ENCODE data around the gene DOK3. TPM values are rescaled to one million over a fixed set of nuclear protein-coding genes. Genes with fewer than 3 reads are reported as not detected.

DOK3 gene
- polyA plus RNA-seq, 3 donors: 62.8 to 196 (median 98.3) TPM

GRCh38 chr5:177501874-177502678, 7.5 kb downstream of the DOK3 start:
- Histone ChIP-seq H3K9me3 (replicated peaks in 1 of 2; ENCODE audit: control insufficient read depth in 1 of 2, insufficient read depth in 1 of 2, low read length in 2 of 2) (no peaks in the 10 kb centered on the region), H3K27ac (ENCODE audit: low read depth in 1 of 2, low read length in 2 of 2) (peak overlapping the region; percentile 36 to 60), H3K27me3 (ENCODE audit: control insufficient read depth in 2 of 2, insufficient read depth in 2 of 2, low read length in 2 of 2) (peaks cover 0 to 17% of the 10 kb centered on the region in 2 donors), H3K4me2 (replicated peaks; ENCODE audit: extremely low read depth, low read length, poor library complexity, severe bottlenecking) (peak overlapping the region; percentile 7), H3K36me3 (replicated peaks in 1 of 2; ENCODE audit: control insufficient read depth in 1 of 2, insufficient read depth in 2 of 2, low read length in 2 of 2) (peaks cover 32 to 37% of the 10 kb centered on the region in 2 donors), H3K9ac (ENCODE audit: insufficient read depth, low read length, poor library complexity, severe bottlenecking) (no peak overlapping the region), H4K20me1 (ENCODE audit: insufficient read depth, low read length) (peaks cover 68% of the 10 kb centered on the region), H2AFZ (ENCODE audit: insufficient read depth, low read depth, low read length, poor library complexity, severe bottlenecking) (no peak overlapping the region), H3K79me2 (ENCODE audit: insufficient read depth, low read length) (peaks cover 29% of the 10 kb centered on the region), H3K4me3 (replicated peaks in 1 of 3; ENCODE audit: low read depth in 2 of 3, low read length in 3 of 3) (peak overlapping the region in 1 of 3 experiments; percentile 5), H3K4me1 (ENCODE audit: control insufficient read depth in 1 of 2, insufficient read depth in 2 of 2, low read length in 2 of 2) (peaks cover 66 to 75% of the 10 kb centered on the region in 2 donors)
- H3K4me1 Mint-ChIP-seq: peaks cover 64% of the 10 kb centered on the region
- WGBS (ENCODE audit: insufficient coverage): 28% methylated on average over 8 of the region's 9 CpGs
- H3K27ac Mint-ChIP-seq: peak overlapping the region; percentile 46 to 90 (median 69)
- H3K4me3 Mint-ChIP-seq: peak overlapping the region in 1 of 2 donors; percentile 37
- peak in 1 of 3 donors; percentile 28 for DNase-seq
- no peak for TF ChIP-seq CTCF (IDR thresholded peaks at IDR 0.05)
- peaks cover 0 to 3% (median 0%) of the 10 kb centered on the region in 7 donors for H3K9me3 Mint-ChIP-seq
- peaks cover 19 to 30% (median 21%) of the 10 kb centered on the region in 3 donors for H3K27me3 Mint-ChIP-seq (ENCODE audit: low read depth in 3 of 3)
- peaks cover 34 to 50% of the 10 kb centered on the region in 2 donors for H3K36me3 Mint-ChIP-seq
- intact Hi-C loops (cut with micrococcal nuclease): loop anchor here (2.0 to 10.0 kb wide), 3 partner anchors 110 to 187 kb away; partner anchors contain the start of gene MXD3 (in 1 of the 2)

- no peak overlapping the region for H3K27ac ChIP-seq (ENCODE audit: low read depth in 1 of 2, low read length in 2 of 2)
- H3K4me1 Mint-ChIP-seq: peaks cover 67% of the 10 kb centered on the region
- H3K27ac Mint-ChIP-seq: peak overlapping the region in 6 of 7 donors; percentile 7 to 71 (median 46)
- H2AFZ ChIP-seq (ENCODE audit: insufficient read depth, low read depth, low read length, poor library complexity, severe bottlenecking): no peak overlapping the region
- intact Hi-C loops (cut with micrococcal nuclease): loop anchor here (5.0 to 10.0 kb wide), 2 partner anchors 109 to 186 kb away; partner anchors contain the start of gene MXD3 (in 1 of the 2)
- peaks cover 0 to 17% of the 10 kb centered on the region in 2 donors for H3K27me3 ChIP-seq (ENCODE audit: control insufficient read depth in 2 of 2, insufficient read depth in 2 of 2, low read length in 2 of 2)
- peak; percentile 97 for TF ChIP-seq CTCF (IDR thresholded peaks at IDR 0.05)
- peak overlapping the region in 1 of 2 donors; percentile 63 for H3K4me3 Mint-ChIP-seq
- H3K36me3 Mint-ChIP-seq: peaks cover 31 to 41% of the 10 kb centered on the region in 2 donors
- peaks cover 62% of the 10 kb centered on the region for H4K20me1 ChIP-seq (ENCODE audit: insufficient read depth, low read length)
- WGBS (ENCODE audit: insufficient coverage): 17% methylated on average over 7 of the region's 10 CpGs
- DNase-seq: peak; percentile 77 to 89 (median 84)
- H3K79me2 ChIP-seq (ENCODE audit: insufficient read depth, low read length): peaks cover 27% of the 10 kb centered on the region
- H3K4me1 ChIP-seq (ENCODE audit: control insufficient read depth in 1 of 2, insufficient read depth in 2 of 2, low read length in 2 of 2): peaks cover 70 to 78% of the 10 kb centered on the region in 2 donors
- H3K9me3 Mint-ChIP-seq: peaks cover 0 to 3% (median 0%) of the 10 kb centered on the region in 7 donors
- no peak overlapping the region for H3K4me3 ChIP-seq (replicated peaks in 1 of 3; ENCODE audit: low read depth in 2 of 3, low read length in 3 of 3)
- peaks cover 19 to 30% (median 21%) of the 10 kb centered on the region in 3 donors for H3K27me3 Mint-ChIP-seq (ENCODE audit: low read depth in 3 of 3)
- no peak overlapping the region for H3K9ac ChIP-seq (ENCODE audit: insufficient read depth, low read length, poor library complexity, severe bottlenecking)
- no peaks in the 10 kb centered on the region for H3K9me3 ChIP-seq (replicated peaks in 1 of 2; ENCODE audit: control insufficient read depth in 1 of 2, insufficient read depth in 1 of 2, low read length in 2 of 2)
- H3K4me2 ChIP-seq (replicated peaks; ENCODE audit: extremely low read depth, low read length, poor library complexity, severe bottlenecking): no peak overlapping the region
- peaks cover 32% of the 10 kb centered on the region in 2 donors for H3K36me3 ChIP-seq (replicated peaks in 1 of 2; ENCODE audit: control insufficient read depth in 1 of 2, insufficient read depth in 2 of 2, low read length in 2 of 2)
Observed at GRCh38 chr5:177500685-177501522, 8.7 kb downstream of the DOK3 start.

Measured in CD14-positive monocyte (primary cell).